Lower lobe of right lung (tissue), 2 donors: ENCODE data around the gene LHPP. TPM values are rescaled to one million over a fixed set of nuclear protein-coding genes. Genes with fewer than 3 reads are reported as not detected.

Source experiments
- ATAC-seq, 2 donors: fragments of 200-7000 bp; cut with Tn5 transposase; one replicate each; pipeline ENCODE4 v1.9.1; 2020 to 2022; ENCODE audit warnings: mild to moderate bottlenecking in 2 of 2, moderate library complexity in 2 of 2
- DNase-seq: peaks from one replicate; pipeline ENCODE4 v3.0.0-alpha.2; 2020
- H3K27ac ChIP-seq: fragments of 200-600 bp; one replicate; pipeline ENCODE4 v1.8.0; 2022
- H3K27me3 ChIP-seq: fragments of 200-600 bp; one replicate; pipeline ENCODE4 v1.8.0; 2022; ENCODE audit warnings: low read depth
- H3K36me3 ChIP-seq: fragments of 200-600 bp; one replicate; pipeline ENCODE4 v1.8.0; 2022; ENCODE audit warnings: mild to moderate bottlenecking
- H3K4me1 ChIP-seq: fragments of 200-600 bp; one replicate; pipeline ENCODE4 v1.8.0; 2022
- H3K4me3 ChIP-seq: fragments of 200-600 bp; one replicate; pipeline ENCODE4 v1.8.0; 2022; ENCODE audit warnings: mild to moderate bottlenecking
- H3K9me3 ChIP-seq: fragments of 200-600 bp; one replicate; pipeline ENCODE4 v1.8.0; 2022
- intact Hi-C: fragments of 100-400 bp; cut with DNase I; formaldehyde crosslinking; loops from one replicate; pipeline ENCODE4 v1.11.0; 2022
- total RNA-seq: library from RNA; stranded (reverse); fragmentation: NEBNext Ultra II Directional; extraction: Animal tissue kit (Norgen Biotek cat#: 25700); gene quantifications from one replicate; pipeline ENCODE4 v1.2.1, GENCODE V29; 2021
- TF ChIP-seq, protein P1 (sequence below): fragments of 200-600 bp; IDR thresholded peaks from one replicate; pipeline ENCODE4 v1.8.0; 2022; ENCODE audit warnings: antibody characterized with exemption, mild to moderate bottlenecking
- donor health status: DM: no; HTN: yes; CAD: no; lungs with severe emphysema.

The LHPP gene
- total RNA-seq, 1 donor from 2014 or later: 17.8 TPM

DNA sequence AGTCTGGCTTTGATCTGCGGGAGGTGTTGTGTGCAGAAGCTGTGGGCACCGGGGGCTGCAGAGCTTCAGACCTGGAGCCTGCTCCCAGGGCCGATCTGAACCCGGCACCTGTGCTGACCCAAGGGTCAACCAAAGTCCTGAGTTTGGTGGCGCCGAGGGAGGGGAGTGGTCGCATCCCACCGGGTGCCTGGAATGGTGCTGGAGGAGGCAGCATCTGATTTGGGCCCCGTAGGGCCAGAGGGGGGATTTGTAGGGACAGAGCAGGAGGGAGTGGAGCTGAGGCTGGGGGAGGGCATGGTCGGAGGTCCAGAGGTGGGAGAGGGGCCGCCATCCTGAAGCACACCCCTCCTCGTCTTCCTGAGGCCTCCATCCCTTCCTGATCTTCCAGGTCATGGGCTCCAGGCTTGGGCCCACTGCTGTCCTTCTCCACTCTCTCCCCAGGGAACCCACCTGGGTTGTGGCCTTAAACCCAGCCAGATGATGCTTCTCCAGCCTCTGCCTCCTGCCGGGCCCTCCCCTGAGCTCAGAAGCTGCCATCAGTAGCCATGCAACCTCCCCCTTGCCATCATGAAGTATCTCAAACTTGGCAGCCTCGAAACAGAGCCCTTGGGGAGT is 112.9 kb downstream of the LHPP start:
- TF ChIP-seq, protein P1, sequence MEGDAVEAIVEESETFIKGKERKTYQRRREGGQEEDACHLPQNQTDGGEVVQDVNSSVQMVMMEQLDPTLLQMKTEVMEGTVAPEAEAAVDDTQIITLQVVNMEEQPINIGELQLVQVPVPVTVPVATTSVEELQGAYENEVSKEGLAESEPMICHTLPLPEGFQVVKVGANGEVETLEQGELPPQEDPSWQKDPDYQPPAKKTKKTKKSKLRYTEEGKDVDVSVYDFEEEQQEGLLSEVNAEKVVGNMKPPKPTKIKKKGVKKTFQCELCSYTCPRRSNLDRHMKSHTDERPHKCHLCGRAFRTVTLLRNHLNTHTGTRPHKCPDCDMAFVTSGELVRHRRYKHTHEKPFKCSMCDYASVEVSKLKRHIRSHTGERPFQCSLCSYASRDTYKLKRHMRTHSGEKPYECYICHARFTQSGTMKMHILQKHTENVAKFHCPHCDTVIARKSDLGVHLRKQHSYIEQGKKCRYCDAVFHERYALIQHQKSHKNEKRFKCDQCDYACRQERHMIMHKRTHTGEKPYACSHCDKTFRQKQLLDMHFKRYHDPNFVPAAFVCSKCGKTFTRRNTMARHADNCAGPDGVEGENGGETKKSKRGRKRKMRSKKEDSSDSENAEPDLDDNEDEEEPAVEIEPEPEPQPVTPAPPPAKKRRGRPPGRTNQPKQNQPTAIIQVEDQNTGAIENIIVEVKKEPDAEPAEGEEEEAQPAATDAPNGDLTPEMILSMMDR: no peak
- Histone ChIP-seq H3K9me3 (no peaks in the 10 kb centered on the region), H3K4me1 (no peaks in the 10 kb centered on the region), H3K36me3 (no peaks in the 10 kb centered on the region), H3K27ac (no peak overlapping the region), H3K4me3 (no peak overlapping the region), H3K27me3 (no peaks in the 10 kb centered on the region)
- ATAC-seq (no peak), DNase-seq (peak; percentile 29)
- intact Hi-C loops: no loop called here

- TF ChIP-seq, protein P1: no peak
- ATAC-seq: no peak
- intact Hi-C loops: no loop called here
- Histone ChIP-seq H3K4me3 (no peak overlapping the region), H3K4me1 (no peaks in the 10 kb centered on the region), H3K9me3 (no peaks in the 10 kb centered on the region), H3K36me3 (no peaks in the 10 kb centered on the region), H3K27me3 (no peaks in the 10 kb centered on the region), H3K27ac (no peak overlapping the region)
- DNase-seq: peak; percentile 34
Measured at GRCh38 chr10:124575107-124576035, 113.7 kb downstream of the LHPP start.

DNA sequence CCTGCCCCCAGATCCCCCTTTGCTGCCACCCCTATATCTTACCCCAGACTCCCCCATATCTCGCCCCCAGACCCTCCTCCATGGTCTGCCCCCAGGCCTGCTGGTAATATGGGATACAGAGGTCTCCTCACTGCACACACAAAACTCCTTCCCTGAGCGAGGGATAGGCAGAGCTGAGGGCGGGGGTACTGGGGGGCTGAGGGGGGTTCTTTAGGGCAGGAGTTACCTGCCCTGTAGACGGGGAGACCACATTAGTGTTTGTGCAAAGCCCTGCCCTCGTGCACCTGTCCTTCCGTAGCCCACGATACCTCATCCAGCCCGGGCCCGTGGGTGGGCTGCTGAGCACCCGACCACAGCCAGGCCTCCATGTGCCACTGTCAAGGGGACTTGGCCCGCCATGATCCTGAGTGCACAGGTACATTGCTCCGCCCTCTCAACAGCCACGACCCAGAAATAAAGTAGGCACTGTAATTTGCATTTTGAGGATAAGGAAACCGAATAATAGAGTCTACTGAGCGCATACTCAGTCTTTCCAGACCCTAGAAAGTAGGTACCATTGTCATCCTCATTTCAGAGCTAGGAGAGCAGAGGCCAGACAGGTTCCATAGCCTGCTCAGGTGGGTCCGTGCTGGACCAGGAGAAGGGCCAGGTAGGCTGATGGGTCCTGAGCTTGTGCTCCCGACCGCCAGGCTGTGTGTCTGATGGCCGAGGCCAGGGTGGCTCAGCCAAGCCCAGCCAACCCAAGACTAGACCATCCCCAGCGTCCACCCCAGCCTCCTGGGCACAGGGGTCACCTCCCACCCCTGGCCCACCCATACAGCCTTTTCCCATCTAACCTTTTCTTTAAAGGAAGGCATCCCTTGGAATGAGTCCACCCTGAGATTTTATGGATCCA is 115.2 kb downstream of the LHPP start:
- Histone ChIP-seq H3K36me3 (no peaks in the 10 kb centered on the region), H3K27me3 (no peaks in the 10 kb centered on the region), H3K9me3 (no peaks in the 10 kb centered on the region), H3K27ac (no peak overlapping the region), H3K4me1 (no peaks in the 10 kb centered on the region), H3K4me3 (no peak overlapping the region)
- TF ChIP-seq, protein P1: no peak
- intact Hi-C loops: no loop called here
- DNase-seq (peak; percentile 31), ATAC-seq (no peak)

DNA sequence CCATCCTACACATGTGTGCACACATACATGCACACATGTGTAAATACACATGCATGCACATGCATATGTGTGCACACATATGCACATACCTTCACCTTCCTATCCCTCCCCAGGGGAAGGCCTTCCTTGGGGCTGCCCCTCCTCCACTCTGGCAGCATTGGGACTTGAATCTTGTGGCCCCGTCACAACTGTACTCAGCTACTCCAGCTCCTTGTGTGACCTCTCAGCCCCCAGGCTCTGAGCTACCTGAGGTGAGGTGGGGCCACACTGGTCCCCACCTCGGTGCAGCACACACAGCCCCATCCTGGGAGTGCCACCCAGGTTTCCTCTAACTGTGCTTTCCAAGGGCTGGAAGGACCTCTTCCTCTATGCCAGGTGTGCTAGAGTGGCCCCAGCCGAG is 116.0 kb downstream of the LHPP start:
- DNase-seq (peak; percentile 16), ATAC-seq (no peak)
- no peak overlapping the region for H3K4me3 ChIP-seq
- intact Hi-C loops: no loop called here
- H3K27me3 ChIP-seq: no peaks in the 10 kb centered on the region
- no peaks in the 10 kb centered on the region for H3K9me3 ChIP-seq
- no peaks in the 10 kb centered on the region for H3K4me1 ChIP-seq
- H3K27ac ChIP-seq: no peak overlapping the region
- H3K36me3 ChIP-seq: no peaks in the 10 kb centered on the region
- TF ChIP-seq, protein P1: no peak
